Measurements from ENCODE around the gene ARVCF. TPM values are rescaled to one million over a fixed set of nuclear protein-coding genes. Genes with fewer than 3 reads are reported as not detected.

ARVCF gene
- total RNA-seq, 1 experiment from 2014 or later, result 9.3 TPM

DNA sequence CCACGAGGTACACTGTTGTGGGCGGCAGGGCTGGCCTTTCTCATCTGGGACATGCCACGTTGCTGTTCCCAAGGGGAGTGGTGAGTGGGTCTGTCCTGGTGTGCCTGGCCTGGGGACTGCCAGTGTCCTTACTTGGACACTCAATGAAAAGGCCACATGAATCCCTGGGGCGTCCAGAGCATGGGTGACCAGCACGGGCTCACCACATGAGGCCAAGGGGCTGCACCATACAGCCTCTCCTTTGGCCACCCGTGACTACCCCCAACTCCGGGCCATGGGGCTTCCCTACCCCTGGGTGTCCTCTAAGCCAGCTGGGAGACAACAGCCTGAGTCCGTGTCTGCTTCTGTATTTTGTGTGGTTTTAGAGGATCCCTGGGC, 54.8 kb downstream of the ARVCF start:
- DNase-seq (ENCODE audit: low spot score), result no peak

DNA sequence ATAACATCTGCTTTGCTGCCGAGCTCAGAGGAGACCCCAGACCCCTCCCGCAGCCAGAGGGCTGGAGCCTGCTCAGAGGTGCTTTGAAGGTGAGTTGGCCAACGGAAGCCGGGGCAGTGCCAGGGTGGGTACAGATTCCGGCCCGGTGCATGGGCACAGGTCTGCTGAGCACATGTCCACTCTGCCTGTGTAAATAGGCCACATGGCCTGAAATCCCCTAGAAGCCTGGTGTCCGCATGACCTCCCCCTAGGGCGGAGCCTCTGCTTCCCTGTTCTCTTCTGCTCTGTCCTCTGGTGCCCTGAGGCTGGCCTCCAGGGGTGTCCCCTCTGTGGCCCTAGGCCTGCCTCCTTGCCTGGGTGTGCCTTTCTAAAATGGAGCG, 55.4 kb downstream of the ARVCF start:
- DNase-seq (ENCODE audit: low spot score), result no peak

GRCh38 chr22:19960491-19961200, 56.0 kb downstream of the ARVCF start:
- no peak for DNase-seq (ENCODE audit: low spot score)

- no peak for DNase-seq (ENCODE audit: low spot score)
Observed at GRCh38 chr22:19959587-19960490, 56.8 kb downstream of the ARVCF start.

- DNase-seq (ENCODE audit: low spot score), result no peak
Observed at GRCh38 chr22:19959043-19959586, 57.5 kb downstream of the ARVCF start.

DNA sequence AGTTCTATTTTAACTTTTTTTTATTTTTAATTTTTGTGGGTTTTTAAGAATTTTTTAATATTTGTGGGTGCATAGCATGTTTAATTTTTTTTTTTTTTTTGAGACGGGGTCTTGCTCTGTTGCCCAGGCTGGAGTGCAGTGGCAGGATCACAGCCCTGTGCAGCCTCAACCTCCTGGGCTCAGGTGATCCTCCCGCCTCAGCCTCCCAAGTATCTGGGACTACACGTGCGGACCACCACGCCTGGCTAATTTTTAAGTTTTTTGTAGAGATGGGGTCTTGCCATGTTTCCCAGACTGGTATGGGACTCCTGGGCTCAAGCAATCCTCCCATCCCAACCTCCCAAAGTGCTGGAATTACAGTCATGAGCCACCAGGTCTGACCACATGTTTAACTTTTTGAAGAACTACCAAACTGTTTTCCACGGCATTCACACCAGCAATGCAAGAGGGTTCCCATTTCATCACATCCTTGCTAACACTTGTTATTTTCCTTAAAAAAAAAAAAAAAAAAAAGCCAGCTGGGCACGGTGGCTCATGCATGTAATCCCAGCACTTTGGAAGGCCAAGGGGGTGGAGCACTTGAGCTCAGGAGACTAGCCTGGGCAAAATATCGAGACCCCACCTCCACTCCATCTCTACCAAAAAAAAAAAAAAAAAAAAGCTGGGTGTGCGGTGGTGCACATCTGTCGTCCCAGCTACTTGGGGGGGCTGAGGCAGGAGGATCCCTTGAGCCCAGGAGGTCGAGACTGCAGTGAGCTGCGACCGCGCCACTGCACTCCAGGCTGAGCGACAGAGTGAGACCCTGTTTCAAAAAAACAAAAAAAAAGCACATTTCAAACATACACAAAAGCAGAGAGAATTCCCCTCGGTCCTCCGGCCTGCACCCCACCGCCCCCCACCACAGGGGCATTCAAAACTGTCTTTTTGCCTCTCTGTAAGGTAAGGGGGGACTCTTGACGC, 58.3 kb downstream of the ARVCF start:
- no peak for DNase-seq (ENCODE audit: low spot score)

GRCh38 chr22:19957445-19957844, 59.2 kb downstream of the ARVCF start:
- no peak for DNase-seq (ENCODE audit: low spot score)

- DNase-seq (ENCODE audit: low spot score), result no peak
Observed at GRCh38 chr22:19955241-19956128, 61.1 kb downstream of the ARVCF start.

- no peak for DNase-seq (ENCODE audit: low spot score)
Observed at GRCh38 chr22:19951346-19951745, 65.3 kb downstream of the ARVCF start.

DNA sequence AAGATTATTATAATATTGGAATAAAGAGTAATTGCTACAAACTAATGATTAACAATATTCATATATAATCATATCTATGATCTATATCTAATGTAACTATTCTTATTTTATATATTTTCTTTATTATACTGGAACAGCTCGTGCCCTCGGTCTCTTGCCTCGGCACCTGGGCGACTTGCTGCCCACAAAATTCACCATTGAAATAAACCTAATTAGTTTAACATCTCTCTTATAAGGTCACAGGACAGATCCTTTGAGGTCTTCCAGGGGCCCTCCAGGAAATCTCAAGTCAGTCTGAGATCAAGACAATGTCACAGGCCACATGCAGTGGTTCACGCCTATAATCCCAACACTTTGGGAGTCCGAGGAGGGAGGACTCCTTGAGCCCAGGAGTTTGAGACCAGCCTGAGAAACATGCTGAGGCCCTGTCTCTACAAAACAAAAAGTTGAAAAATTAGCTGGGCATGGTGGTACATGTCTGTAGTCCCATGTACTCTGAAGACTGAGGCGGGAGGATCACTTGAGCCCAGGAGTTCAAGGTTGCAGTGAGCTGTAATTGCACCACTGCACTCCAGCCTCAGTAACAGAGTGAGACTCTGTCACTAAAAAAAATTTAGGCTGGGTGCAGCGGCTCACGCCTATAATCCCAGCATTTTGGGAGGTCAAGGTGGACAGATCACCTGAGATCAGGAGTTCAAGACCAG, 68.4 kb downstream of the ARVCF start:
- no peak for DNase-seq (ENCODE audit: low spot score)

DNA sequence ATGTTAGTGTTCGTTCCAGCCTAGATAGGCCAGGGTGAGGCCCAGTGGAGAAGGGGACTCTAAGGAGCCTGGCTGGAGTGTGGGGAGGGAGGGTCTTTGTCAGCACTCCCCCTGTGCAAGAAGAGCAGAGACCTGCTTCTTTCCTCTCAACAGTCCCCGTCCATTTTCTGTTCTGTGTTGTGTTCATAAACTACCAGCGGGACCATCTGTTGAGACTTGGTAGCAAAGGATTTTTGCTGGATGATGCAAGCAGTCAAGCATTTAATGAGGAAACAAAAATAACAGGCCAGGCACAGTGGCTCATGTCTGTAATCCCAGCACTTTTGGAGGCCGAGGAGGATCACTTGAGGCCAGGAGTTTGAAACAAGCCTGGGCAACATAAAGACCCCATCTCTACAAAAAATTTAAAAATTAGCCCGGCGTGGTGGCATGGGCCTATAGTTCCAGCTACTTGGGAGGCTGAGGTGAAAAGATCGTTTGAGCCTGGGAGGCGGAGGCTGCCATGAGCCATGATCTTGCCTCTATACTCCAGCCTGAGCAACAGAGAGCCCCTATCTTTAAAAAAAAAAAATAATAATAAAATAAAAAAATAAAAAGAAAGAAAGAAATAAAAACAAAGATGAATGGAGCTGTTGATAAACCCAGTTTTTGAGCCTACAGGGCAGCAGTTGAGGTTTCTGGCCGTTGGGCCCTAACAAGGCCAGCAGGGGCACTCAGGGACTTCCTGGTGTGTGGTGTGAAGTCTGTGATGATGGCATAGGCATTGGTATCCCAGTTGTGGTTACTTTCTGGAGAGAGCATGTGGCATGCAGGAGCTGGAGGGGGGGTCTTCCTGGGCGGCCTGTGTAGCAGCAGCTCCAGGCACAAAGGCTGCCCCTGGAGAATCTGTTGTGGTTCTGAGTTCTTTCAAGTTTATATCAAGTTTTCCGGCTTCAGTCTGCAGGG, 73.3 kb downstream of the ARVCF start:
- DNase-seq (ENCODE audit: low spot score), result peak; percentile 68

DNA sequence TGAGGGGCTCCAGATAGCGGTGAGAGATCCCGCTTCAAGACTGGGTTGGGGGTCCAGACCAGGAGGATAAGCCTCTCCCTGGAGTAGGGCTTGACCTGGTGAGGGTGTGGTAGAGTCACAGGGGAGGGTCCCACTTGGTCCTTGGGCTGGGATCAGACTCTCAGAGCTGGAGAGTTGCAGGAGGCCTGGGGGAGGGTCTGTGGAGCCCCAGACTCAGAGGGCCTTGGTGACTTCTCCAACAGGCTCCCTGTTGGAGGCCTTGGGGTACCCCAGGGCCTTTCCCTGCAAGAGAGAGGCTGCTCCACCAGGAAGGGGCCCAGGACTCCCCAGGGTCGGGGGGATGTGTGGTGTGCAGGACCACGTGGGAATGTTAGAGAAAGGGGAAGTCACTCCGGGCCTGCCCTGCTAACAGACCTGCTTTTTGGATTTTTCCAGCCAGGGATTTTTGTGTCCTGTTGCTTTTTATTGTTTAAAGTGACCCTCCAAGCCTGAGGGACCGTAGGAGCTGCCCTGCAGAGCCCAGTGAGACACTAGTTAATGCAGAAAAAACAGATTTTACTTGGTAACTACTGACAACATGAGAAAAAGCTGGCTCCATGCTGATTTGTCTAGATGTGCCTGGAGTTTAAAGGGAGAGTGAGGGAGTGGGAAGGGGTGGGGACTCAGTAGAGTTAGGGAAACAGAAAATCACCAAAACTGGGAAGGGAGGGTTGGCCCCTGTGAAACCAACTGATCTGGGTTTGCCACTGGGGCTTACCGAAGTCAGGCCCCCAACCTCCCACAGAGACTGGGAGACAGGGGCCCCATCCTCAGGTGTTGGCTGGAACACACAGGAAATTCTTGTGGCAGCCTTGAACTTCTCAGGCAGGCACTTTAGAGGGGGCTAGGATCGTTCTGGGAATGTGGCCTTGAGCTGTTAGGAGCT, 74.2 kb downstream of the ARVCF start:
- peak; percentile 26 for DNase-seq (ENCODE audit: low spot score)

DNA sequence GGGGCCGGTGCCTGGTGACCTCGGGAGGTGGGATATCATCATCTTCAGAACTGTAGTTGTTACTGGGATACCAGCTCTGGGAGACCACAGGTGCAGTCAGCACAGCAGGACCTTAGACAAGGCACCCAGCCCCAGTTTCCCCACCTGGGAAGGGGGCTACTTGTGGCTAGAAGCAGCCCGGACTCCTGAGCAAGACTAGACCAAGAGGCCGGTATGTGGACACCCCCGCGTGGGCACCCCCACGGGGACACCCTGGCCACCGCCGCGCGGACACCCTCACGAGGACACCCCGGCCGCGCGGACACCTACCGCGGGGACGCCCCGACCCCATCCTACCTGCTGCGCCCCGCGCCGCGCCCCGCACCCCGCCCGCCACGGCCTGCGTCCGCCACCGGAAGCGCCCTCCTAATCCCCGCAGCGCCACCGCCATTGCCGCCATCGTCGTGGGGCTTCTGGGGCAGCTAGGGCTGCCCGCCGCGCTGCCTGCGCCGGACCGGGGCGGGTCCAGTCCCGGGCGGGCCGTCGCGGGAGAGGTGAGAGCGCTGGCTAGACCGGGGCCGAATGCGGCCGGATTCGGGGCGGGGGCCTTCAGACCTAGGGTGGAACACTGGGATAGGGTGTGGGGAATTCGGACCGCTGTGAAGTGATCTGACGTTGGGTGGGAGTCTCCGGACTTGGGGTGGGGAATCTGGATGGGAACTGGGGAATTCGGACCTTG, 75.1 kb downstream of the ARVCF start, which contains the start of the genes COMT and TXNRD2:
COMT (plus strand) TSS at position 408 of the 718 bp plus-strand sequence. CDS start 20,755 bp downstream, outside the sequence.
TXNRD2 (minus strand) TSS at position 454 of the 718 bp plus-strand sequence; CDS start at position 439, 15 bp downstream.
- DNase-seq (ENCODE audit: low spot score), result no peak

- DNase-seq (ENCODE audit: low spot score), result no peak
Observed at GRCh38 chr22:19940536-19941364, 75.9 kb downstream of the ARVCF start.

GRCh38 chr22:19937616-19938473, 78.8 kb downstream of the ARVCF start:
- DNase-seq (ENCODE audit: low spot score), result no peak

Data from A172 (cell line).